NCI-H510A treated with DMSO at 0.1 percent for 48 hours (cell line): ENCODE measurements around the gene NHSL1.

ENCODE experiments used
- DNase-seq: peaks from one replicate; lab custom pipeline; 2025; lab: John Stamatoyannopoulos, UW

NHSL1 gene

DNA sequence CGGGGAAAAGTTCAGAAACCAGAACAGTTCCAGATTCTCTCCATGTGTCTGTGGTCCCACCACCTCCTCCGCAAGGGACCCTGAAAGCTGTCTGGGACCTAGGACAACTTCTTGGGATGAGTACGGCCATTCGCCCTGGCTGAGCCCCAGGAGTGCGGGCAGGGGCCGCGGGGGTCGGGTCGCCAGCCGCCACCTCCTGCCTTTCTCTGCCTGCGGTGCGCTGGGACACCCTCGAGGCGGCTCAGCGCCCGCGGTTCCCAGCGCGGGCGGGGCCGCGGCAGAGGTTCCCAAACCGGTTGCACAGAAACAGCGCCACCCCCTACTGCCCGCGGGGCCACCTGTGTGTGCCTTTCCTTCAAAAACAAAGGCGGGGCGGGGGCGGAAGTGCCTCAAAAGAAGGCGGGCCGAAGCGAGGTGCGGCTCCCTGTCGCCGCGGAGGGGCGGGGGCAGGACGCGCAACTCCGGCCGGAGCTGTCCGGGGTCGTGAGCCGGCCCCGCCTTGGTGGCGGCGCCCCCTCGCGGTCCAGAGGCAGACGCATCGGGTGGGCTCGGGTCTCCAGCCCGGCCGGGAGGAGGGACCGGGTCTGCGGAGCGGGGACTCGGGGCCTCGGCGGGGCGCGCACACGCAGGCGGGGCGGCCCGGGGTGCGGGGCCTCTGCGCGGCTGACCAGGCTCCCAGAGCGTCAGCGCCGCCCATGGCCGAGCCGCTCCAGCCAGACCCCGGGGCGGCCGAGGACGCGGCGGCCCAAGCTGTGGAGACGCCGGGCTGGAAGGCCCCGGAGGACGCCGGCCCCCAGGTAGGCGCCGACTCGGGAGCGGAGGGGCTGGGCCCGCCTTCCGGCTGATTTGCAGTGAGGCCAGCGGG, 95.3 kb downstream of the NHSL1 start, which contains the start of gene HEBP2:
Gene HEBP2, plus strand, starts transcription at position 423 of the 865 bp plus-strand sequence. Its CDS starts 273 bp downstream, at position 696.
- peak; percentile 80 for DNase-seq

DNA sequence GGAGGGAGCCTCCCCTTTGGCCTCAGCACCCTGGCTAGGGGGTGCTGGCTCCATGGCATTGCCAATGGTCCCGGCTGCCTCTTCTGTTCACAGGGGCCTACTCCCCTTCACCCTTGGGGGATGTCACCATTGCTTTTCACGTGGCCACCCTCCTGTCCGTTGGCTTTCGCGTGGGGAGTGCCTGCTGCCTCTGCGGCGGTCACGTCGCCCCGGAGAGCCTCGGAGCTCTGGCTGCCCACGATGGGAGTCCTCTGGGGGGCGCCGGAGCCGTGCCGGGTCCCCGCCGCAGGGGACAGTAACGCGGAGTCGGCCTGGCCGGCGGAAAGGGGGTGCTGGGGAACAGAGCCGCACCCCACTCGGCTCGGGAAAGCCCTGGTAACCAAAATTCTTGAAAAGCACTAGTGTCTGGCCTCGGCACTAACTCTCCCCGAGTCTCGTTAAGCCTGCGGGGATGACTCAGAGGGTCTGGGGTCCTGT, 95.9 kb downstream of the NHSL1 start:
- no peak for DNase-seq

DNA sequence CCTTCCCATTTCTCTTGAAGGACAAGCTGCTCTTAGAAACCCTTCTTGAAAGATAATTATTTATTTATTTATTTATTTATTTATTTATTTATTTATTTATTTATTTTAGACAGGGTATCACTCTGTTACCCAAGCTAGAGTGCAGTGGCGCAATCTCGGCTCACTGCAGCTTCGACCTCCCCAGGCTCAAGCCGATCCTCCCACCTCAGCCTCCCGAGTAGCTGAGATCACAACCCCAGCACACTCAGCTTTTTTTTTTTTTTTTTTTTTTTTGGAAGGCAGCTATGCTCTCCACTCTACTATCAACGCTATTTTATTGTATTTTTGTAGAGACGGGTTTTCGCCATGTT, 96.5 kb downstream of the NHSL1 start:
- no peak for DNase-seq

DNA sequence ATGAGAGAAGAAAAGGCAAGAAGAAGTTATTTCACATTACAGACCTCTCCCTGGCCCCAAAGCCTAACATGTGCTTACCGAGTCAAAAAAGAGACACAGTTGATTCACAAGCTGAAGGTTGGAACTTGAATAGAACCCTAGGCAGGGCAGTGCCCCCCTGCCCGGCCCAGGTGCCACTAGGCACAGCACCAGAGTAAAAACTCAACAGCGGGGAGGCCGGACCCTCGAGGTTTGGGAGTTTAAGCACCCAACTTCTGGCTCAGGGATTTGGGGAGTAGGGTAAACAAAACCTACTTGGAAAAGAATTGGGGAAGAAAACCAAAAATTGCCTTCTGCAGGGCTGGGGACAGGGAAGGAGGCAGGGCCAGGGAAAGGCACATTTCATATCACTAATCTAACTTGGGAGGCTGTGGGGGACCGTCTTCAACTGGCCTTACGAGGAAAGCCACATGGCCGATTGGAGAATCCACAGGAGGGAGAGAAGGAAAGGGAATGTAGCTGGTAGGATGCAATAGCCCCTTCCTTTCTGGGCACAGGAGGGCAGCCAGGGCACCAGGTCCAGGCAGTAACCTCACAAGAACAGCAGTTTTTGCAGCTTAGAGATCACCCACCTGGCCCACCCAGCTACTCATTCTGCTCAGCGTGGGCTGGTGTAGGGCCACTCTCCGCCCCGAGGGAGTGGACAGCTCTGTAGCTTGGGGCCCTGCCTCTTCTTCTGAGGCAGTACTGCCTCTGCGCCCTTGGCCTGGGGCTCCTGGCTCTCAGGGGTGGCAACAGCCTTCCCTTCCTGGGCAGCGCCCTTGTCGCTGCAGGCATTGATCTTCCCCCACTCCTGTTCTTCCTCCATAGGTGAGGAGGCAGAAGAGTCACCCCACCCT, 97.1 kb downstream of the NHSL1 start:
- DNase-seq: no peak

DNA sequence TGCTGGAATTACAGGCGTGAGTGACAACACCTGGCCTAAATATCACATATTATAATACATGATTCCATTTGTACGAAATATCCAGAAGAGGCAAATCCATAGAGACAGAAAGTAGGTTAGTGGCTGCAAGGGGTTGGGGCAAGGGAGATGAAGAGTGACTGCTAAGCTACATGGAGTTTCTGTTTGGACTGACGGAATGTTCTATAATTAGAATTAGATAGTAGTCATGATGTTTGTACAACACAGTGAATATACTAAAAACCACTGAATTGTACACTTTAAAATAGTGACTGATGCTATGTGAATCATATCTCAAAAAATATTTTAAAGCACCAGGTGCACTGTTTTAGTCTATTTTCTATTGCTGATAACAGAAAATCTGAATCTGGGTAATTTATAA, 99.0 kb downstream of the NHSL1 start:
- DNase-seq: no peak

DNA sequence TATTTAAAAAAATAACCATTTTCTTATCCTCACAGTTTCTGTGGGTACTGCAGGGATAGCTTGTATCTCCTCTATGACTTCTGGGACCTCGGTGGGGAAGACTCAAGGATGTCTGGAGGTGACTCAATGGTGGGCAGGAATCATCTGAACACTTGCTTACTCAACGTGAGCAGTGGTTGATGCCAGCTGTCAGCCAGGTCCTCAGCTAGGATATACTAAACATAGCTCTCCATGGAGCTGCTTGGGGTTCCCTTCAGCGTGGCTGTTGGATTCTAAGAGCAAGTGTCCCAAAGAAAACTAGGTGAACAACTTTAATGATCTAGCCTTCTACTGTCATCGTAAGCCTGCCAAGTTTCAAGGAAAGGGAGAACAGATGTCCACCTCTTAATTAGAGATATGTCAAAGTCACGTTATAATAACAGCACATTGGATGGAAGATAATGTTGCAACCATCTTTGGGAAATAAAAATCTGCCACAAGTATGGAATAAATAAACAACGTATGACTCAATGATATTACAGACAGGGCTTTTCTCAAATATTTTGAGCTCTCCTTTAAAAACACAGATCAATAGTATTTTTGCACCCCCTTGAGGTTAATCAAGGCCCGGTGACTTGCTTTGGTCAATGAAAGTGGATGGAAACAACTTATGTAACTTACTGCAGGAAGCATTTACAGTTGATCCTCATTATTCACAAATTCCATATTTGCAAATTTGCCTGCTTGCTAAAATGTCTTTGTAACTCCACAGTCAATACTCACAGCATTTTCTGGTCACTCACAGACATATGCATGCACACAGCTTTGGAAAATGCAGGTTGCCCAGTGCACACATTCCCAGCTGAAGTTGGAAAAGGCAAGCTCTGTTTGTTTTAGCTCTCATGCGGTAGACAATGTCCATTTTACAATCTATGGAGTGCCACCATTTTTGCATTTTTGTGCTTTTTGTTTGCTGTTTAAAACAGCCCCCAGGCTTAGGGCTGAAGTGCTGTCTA, 101.9 kb downstream of the NHSL1 start:
- no peak for DNase-seq

DNA sequence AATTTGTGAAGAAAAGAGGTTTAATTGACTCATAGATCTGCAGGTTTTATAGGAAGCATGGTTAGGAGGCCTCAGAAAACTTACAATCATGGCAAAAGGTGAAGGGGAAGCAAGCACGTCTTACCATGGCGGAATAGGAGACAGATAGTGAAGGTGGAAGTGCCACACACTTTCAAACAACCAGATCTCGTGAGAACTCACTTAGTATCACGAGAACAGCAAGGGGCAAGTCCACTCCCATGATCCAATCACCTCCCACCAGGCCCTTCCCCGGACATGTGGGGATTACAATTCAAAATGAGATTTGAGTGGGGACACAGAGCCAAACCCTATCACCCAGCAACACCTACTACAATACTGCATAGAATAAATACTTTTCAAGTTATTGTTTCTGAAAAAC, 102.6 kb downstream of the NHSL1 start:
- DNase-seq: no peak

DNA sequence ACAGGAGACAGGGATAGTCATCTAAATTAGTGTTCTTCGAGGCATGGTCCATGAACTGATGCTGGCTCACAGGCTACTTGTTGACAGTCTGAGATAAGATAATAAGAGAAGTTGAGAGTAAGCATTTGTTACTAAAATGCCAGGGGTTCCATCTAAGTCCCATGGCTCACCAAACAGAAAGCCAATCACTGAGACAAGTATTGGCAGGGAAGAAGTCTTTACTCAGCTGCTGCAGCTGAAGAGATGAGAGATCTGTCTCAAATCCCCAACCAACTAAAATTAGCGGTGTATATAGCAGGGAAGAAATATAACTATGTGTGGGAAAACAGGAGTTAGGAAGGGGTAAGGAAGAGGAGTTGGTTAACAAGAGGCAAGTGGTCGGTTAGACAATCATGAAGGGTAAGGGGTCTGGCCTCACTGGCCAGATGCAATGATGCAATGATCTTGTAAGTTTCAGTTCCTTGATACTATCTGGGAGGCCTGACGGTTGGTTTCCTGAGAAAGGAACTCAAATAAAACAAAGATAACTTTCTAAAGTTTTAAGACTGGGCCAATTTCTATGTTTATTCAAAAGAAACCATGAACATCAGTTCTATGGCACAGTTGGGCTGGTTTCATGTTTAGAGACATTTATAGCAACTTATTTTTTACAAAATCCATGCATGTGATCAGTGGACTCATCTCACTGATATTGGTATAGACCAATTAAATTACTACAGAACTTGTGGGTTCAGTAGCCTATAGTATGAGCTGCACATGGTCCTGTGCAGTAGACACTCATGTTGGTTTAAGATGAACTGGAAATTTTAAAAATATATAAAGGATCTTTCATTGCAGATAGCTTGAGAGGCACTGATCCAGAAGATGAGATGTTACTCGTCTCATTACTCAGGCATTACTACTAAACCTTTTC, 105.2 kb downstream of the NHSL1 start:
- no peak for DNase-seq

DNA sequence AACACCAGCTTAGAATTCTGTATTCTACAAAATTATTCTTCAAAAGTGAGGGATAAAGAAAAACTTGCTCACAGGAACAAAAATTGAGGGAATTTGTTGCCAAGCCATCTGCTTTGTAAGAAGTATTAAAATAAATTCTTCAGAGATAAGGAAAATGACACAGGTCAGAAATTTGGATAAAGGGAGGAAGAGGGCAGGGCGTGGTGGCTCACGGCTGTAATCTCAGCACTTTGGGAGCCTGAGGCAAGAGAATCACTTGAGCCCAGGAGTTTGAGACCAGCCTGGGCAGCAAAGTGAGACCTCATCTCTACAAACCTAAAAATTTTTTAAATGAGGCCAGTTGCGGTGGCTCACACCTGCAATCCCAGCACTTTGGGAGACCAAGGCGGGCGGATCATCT, 109.7 kb downstream of the NHSL1 start:
- no peak for DNase-seq

DNA sequence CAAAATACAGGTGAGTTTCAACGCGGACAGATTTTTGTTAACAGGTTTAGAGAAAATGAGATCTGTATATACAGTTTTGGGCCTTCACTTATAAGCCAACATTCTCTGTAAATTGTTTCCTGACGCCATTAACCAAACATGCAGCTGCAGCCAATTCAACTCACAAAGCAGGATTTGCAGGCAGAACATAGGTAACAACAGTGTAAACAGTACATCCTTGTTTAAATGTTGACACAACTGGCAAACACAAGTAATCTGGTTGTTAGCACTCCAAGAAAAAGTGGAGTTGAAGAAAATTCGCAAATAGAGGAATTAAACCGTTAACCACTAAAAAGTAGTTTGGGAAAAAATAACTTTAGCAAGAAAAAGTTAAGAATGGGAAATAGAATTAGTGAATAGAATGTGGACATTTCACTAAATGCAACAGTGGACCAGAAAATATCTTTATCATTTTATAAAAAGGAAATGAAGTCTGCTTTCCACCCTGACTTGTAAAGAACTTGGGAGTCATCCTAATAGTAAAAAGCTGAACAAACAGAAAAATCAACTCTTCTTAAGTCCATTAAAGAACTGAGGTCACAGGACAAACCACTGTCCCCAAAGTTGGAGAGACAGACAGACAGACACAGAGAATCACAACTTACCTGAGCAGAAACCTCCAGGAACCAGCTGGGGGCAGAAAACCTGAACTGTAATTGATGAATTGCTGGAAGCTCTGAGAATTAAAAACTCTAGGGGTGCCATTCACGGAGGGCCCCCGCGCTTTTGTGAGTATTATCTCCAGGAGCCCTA, 111.5 kb downstream of the NHSL1 start:
- DNase-seq: peak; percentile 60

DNA sequence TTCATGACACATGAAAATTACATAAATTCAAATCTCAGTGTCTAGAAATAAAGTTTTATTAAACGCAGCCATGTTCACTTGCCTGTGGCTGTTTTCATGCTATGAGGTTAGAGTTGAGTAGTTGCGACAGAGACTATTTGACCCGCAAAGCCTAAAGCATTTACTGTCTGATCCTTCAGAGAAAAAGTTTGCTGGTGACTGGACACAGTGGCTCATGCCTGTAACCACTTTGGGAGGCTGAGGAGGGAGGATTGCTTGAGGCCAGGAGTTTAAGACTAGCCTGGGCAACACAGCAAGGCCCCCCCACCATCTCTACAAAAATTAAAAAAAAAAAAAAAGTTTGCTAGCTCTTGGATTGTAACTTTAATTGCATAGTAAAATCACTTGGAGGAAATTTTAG, 112.4 kb downstream of the NHSL1 start:
- DNase-seq: no peak

DNA sequence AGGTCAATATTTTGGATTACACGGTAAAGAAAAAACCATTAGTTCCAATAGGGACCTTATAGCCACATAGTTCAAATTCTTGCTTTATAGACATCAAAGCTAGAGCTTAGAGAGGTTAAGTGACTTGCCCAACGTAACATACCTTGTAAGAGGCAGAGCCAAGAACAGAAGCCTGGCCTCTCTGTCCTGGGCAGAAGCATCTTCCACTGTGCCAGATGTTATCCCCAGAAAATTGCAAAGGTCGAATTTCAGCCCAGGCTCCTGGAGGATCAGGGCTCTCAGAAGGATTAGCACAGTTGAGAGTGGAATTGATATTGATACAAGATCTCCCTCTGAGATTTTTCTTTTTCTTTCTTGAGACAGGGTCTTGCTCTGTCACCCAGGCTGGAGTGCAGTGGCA, 115.5 kb downstream of the NHSL1 start:
- DNase-seq: no peak

DNA sequence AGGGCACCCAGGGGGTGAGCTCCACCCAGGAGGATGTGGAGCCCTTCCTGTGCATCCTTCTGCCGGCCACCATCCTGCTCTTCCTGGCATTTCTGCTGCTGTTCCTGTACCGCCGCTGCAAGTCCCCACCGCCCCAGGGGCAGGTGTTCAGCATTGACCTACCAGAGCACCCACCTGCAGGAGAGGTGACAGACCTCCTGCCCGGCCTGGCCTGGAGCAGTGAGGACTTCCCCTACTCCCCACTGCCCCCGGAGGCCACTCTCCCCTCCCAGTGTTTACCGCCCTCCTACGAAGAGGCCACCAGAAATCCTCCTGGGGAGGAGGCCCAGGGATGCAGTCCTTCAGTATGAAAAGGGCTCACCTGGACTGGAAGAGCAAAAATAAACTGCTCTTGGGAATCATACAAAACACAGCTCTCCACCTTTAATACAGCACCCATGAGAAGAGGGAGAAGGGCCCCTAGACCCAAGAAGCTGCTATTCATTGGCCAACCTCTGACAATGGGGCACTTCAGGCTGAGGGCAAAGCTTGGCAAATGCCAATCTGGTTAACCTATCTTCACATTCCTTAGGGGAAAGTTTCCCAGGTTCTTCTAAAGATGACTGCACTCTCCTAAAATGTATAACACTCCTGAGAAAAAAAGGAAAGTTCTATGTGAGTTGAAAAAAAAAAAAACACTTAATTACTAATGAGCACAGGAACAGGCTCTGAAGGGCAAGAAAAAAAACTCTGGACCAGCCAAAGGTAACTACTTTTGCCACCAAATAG, 116.6 kb downstream of the NHSL1 start:
- DNase-seq: no peak

DNA sequence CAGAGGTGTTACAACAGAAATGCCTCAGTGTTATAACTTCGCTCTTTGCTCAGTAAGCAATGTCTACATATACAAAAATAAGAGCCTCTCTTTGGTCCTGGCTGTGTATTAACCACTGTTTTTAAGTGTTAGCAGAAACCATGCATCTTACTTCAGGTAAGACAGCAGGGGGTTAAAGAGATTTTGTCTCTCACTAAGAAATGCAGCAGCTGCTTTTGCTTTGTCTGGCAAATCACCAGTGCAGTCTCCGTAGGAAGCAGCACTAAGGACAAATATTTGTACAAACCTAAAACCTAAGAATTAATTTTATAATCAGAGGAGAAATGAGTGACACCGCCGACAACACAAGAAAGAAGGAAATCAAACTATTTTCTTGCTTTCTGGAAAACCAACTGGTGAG, 120.8 kb downstream of the NHSL1 start:
- DNase-seq: peak; percentile 10

DNA sequence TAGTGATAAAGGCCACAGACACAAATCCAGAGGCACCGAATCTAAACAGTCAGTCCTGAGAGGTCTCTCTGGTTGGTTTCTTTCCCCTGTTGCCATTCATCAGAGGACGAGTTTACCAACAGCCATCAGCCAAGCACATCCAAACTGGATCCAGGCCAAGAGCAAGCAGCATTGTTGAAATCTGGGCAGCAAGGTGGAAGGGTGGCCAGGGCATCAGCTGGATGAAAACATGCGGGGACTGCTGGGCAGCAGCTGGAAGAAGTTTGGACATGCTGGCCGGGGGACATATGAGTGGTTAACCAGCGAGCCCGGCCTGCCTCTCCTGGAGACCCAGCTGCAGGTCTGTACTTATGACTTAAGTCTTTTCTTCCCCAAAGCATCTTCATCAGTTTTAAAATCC, 121.5 kb downstream of the NHSL1 start, which contains the start of gene SMIM28:
Gene SMIM28, plus strand, starts transcription at position 62 of the 400 bp plus-strand sequence. Its CDS starts 168 bp downstream, at position 230.
- peak; percentile 35 for DNase-seq

DNA sequence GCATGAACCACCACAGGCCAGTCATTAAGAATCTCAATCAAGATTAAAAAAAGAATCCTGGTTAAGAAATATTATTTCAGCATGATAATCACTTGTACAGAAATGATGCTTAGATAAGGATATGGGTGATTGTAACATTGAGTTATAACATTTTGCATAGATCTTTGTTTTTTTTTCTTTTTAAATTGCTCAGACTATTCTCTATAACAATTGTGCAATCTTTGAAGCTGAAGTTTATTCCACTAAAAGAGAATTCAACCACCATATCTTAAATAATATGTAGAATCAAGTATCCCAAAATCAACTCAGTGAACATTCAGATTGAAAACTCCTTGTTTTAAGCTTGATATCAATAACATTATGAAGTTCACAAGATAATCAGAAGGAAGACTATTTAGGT, 122.3 kb downstream of the NHSL1 start:
- no peak for DNase-seq

DNA sequence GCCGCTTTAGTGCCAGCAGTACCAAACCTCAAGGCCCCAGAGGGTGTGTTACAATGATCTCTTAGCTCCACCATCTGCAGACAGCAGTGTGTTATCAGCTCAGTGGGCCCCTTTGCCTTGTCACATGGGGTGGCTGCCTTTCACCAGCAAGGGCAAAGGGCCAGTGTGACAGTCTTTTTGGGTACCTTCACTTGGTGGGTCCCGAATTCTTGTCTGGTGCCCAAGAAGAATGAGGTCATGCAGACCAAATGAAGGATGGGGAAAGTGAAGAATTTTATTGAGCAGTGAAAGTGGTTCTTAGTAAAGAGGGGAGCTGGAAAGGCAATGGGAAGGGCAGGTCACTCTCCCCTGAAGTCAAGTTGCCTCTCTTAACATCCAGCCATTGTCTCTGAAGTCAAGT, 124.5 kb downstream of the NHSL1 start:
- no peak for DNase-seq

DNA sequence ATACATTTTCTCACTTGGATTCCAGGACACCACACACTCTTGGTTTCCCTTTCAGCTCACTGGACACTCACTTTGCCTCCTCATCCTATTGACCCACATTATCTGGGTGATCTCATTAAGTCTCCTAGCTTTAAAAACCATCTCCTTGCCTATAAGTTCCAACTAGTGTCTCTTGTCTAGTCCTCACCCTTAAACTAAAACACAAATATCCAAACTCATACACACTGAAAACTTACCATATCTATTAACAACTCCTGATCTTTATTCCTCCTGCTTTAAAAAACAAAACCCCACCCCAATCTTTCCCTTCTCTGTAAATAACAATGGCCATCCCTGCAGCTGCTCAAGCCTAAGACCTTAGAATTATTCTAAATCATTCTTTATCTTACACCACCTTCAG, 125.1 kb downstream of the NHSL1 start:
- DNase-seq: no peak
